Activated CD4-positive, alpha-beta T cell treated with anti-CD3 and anti-CD28 coated beads for 1 hour (primary cell): ENCODE measurements around the gene GNB1L.

ENCODE experiments used
- DNase-seq: peaks from one replicate; pipeline ENCODE4 v3.0.0-alpha.2; 2020

GNB1L gene

GRCh38 chr22:19757985-19758895, 96.4 kb downstream of the GNB1L start:
- no peak for DNase-seq

GRCh38 chr22:19757140-19757984, 97.3 kb downstream of the GNB1L start:
- DNase-seq = no peak

- peak; percentile 62 for DNase-seq
Observed at GRCh38 chr22:19756288-19757128, 98.2 kb downstream of the GNB1L start.

- no peak for DNase-seq
Observed at GRCh38 chr22:19755722-19756287, 98.9 kb downstream of the GNB1L start.

DNA sequence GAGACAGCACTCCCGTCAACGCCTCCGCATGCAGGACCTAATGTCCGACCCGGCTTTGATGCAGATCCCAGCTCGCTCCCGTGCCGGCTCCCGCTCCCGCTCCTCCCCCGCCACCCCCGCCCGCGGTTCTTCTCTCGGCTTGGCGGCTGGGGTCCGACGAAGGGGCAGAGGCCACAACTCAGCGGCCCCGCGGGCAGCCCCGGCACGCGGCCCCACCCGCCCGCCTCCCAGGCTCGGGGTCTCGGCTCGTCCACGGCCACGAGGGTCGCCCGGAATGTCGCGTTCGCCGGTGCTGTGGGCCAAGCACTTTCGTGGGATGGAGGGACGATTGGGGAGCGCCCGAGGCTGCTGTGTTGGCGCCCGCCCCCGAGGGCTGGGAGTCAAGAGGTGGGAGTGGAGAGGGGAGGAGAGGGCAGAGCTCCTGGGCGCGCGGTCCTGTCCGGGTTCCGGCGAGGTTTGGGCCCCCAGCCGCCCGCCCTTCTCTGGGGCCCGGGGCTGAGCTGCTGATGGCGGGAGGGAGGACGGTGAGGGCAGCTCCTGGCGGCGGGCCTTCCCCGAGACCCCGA, 99.4 kb downstream of the GNB1L start:
- DNase-seq = no peak

GRCh38 chr22:19754701-19755144, 100.0 kb downstream of the GNB1L start:
- no peak for DNase-seq

DNA sequence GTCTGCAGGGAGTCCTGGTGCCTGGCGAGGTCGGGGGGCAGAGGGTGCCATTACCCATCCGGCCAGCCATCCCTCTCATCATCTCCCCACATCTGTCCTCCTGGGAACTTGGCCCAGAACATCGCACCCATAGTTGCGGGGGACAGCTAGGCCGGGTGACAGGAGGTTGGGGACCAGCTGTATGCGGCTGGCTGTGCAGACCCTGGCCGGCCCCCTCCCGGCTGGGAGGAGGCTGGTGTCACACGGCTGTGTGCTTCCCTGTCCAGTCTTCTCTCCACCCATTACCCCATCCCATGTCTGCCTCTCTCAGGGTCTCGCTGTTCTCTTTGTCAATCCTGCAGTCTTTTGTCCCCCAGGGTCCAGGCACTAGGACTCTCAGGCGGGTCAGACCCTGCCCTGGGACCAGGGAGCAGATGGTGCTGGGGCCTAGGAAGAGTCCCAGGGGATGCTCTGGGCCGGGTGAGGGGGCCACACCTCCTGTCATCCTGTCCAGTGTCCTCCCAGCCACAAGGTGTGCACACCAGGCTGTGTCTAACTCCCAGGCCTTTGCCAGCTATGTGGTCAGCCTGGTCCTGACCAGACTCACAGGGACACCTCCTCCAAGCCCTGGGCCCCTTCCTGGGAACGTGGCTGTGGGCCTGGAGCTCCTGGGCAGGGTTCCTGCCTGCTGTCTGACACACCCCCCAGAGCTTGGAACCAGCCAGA, 100.5 kb downstream of the GNB1L start:
- DNase-seq = no peak

DNA sequence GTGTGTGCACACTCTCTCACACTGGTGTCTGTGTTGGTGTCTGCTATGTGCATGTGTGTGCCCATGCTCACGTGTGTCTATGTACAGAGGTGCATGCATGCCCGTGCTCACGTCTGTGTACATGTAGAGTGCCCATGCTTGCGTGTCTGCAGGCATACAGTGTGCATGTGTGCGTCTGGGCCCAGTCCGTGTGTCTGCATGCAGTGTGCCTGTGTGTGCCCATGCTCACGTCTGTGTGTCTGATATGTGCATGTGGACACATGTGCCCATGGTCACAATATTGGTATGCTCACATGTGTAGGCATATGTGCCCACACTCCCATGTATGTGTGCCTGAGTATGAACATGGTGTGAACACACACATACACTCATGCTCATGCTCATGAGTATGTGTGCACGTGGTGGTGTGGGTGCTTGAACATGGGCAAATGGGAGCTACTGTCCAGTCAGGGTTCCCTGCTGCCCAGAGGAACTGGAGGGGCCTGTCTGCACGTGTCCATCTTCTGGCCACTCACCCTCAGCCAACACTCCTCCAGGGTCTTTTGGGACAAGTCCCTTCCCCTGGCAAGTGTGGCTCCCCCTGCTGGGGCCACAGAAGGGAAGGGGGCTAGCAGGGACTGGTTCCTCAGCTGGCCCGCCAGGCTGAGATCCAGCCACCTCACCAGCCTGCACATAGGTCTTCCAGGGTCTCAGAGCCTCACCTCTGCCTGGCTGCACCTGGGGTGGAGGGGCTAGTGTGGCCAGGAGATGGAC, 101.4 kb downstream of the GNB1L start:
- DNase-seq = no peak

DNA sequence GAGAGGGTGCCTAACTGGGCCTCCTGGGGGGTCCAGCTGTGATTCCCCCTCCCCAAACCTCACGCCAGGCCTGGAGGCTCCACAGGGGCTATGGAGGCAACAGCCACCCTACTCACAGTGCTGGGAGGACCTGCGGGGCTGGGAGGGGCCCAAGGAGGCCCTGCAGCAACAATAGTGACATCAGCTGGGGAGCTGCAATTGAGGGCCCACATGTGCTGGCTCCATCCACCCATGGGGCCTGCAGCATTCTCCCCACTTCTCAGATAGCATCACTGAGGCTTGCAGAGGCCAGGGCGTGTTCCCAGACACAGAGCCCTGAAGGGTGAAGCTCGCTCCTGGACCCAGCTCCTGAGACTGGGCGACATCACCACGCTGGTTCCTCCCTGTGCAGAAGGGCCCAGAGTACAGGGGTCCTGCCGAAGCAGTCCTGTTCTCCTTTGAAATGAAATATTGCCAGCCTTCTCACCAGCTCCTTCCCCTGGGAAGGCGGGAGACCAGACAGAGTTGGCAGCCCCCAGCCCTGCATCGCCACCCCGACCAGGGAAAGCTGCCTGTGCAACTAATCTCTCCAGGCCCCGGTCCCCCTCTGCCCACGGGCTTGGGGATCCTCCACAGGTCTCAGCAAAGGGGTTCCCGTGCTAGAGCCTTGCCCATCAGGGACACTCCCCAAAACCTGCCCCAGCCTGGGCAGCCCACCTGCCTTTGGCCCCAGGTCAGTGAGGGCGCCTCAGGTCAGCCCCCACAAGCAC, 103.0 kb downstream of the GNB1L start:
- no peak for DNase-seq

GRCh38 chr22:19750507-19751490, 103.9 kb downstream of the GNB1L start:
- DNase-seq = no peak

DNA sequence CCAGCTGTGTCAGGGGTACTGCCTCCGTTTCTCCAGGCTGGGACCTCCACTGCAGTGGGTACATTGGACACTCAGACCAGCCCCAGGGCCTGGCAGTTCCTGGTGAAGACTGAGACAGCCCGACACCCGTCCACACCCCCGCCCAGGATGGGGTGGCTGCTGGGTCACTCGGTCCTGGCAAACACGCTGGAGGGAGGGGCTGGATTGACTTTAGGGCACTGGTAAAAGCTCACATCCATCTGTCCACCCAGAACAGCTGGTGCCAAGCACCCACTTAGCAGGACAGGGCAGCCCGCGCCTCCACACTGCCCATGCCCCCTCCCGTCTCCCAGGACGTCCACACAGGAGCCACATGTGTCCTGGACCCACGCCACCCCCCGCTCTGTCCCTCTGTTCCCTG, 104.8 kb downstream of the GNB1L start:
- DNase-seq = no peak

DNA sequence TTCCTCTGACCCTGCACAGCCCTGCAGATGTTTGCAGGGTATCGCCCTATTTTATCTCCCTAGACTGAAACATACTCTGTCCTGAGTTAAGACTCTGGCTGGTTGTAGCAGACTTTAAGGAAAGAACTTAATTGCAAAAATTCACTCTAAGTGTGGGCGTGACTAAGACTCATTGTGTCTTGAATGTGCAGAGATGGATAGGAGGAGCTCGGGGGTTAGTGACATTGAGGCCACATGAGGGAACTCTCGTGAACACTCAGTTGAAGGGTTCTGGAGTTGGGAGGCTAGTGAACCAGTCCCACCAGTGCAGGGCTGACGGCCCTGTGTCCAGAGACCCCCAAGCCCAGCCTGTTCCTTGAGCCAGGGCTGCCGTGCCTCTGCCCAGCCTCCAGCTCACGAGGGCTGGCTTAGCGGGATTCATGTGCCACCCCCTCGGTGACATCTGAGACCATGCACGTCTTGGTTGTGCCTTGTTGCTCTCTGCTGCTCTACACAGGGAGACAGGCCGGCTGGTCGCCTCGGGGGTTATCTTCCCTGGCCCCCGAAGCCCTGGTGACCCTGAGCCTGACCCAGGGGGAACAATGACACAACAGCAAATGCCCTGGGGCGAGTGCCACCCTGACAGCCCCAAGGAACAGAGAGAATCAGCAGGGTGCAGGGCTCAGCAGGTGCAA, 105.5 kb downstream of the GNB1L start:
- DNase-seq = no peak

DNA sequence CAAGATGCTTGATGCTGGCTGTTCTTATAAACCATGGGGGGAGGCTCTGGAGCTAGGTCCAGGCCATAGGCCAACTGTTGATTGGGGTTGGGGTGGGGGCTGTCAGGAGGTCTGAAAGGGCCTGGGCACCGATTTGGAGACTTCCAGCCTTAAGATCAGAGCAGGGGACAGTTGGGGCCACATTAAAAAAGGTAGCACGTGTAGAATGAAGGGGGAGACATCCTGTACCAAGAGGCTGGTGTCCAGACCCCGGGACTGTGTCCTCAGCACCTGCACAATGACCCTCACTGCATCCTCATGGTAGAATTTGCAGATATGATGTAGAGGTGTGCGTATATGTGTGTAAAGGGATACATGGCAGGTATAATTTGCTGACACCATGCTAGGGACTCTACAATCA, 106.5 kb downstream of the GNB1L start:
- no peak for DNase-seq

DNA sequence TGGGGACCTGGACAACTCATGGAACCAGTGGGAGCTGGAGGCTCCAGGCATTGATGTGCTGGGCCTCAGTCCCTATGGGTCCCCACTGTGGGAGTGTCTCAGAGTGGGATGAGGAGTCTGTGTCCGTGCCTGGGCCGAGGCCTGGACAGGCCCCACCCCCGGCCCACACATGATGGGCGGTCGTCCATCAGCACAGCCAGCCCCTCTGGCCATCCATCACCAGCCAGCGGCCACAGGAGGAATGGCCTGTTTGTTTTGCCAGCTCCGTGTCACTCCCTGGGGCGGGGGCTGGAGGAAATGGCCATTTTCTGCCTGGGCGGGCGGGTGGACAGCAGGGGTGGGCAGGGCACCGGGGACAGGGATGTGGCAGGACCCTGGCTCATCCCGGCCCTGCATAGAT, 107.1 kb downstream of the GNB1L start:
- DNase-seq = no peak

DNA sequence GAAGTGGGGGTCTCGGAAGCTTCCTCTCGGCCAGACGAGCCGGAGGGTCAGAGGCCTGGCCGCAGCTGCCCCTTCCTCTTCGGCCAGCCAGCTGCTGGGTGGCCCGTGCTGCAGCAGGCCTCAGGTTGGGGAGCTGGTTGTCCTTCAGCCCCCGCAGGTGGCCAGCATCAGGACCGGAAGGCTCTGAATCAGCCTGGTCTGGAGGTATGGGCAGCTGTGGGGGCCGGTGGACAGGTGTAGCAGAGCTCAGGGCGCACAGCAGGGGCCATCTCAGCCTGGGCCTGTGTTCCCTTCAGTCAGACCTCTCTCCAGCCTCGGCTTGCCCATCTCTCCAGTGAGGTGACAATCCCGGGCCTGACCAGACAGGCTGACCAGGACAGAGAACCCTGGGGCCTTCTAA, 107.9 kb downstream of the GNB1L start:
- DNase-seq = no peak

- DNase-seq = no peak
Observed at GRCh38 chr22:19745155-19746101, 109.2 kb downstream of the GNB1L start.
